ENCODE results near the gene TMEM53. TPM values are rescaled to one million over a fixed set of nuclear protein-coding genes. Genes with fewer than 3 reads are reported as not detected.

TMEM53 gene
- total and polyA plus RNA-seq, 12 donors = 7.2 to 47.4 (median 12.6) TPM

DNA sequence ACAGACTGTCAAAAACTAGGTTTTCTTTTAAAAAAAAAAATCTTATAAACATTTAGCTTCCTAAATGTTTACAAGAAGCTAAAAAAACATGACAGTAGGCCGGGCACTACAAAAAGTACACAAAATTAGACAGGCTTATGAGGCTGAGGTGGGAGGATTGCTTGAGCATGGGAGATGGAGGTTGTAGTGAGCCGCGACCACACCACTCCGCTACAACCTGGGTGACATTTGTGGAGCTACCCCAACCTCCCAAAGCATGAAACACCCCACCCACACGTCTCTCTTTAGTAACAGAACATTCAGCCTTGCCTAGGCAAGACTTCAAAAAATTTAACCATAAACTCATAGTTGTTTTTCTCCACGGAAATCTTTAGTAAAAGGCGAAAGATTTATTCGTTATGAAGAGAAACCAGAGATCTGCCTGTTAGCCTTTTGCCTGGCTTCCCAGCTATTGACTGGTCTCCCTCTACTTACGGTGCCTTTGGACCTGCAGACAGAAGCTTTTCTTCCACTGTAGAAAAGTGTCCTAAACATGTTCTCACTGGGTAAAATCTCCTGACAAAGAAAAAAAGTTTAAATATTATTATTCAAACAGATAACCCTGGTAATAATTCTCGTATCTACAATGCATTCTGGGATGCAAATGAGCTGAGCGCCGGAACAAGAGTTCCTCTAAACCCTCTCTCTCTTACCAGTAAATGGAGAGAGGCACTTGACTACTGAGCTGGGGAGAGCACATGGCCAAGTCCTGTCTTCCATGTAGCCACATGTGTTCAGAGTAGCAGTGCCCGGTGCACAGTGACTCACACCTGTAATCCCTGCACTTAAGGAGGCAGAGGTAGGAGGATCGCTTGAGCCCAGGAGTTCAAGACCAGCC, 47.4 kb upstream of the TMEM53 start:
- no peaks in the 10 kb centered on the region for H3K27me3 ChIP-seq
- TF ChIP-seq POLR2A (IDR thresholded peaks at IDR 0.05) (peak; percentile 86 to 99), CTCF (IDR thresholded peaks at IDR 0.05) (no peak)
- H3K9me3 ChIP-seq (replicated peaks in 1 of 3) = no peaks in the 10 kb centered on the region
- DNase-seq = peak in 6 of 7 donors; percentile 65 to 92 (median 80)
- peak overlapping the region in 1 of 4 donors; percentile 15 for H3K4me3 ChIP-seq
- 16 to 28% (median 17%) methylated on average over 13 to 14 of the region's 14 CpGs for WGBS, 4 donors
- no peaks in the 10 kb centered on the region for H3K36me3 ChIP-seq (replicated peaks in 1 of 2)
- peak overlapping the region in 4 of 5 donors; percentile 15 to 77 (median 54) for H3K27ac ChIP-seq
- H3K4me1 ChIP-seq (replicated peaks in 1 of 2) = peaks cover 0 to 3% of the 10 kb centered on the region in 2 donors
- intact Hi-C loops (cut with DNase I) = no loop called here

- TF ChIP-seq CTCF (IDR thresholded peaks at IDR 0.05) (no peak), POLR2A (IDR thresholded peaks at IDR 0.05) (no peak)
- 73 to 95% (median 86%) methylated on average over 4 of the region's 4 CpGs for WGBS, 4 donors
Measured at GRCh38 chr1:44720281-44720680, 46.0 kb upstream of the TMEM53 start.

DNA sequence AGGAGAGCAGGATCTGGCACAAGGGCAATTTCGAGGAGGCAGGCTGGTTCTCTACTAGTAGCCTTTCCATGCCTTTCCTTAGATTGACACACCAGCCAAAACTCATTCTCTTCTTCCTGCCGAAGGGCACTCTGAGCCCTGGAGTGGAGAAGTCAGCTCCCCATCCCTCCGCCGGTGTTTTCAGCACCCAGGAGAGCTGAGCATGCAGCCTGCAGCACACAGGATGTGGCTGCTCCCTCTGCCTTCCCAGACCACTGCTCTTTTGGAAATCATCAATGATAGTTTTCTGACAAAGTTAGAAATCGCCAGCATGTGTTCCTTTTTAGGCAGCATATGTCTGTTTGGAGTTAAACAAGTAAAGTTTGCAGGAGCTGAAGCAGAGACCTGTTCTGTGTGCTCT, 45.0 kb upstream of the TMEM53 start:
- H3K4me1 ChIP-seq (replicated peaks in 1 of 2) = peaks cover 0 to 3% of the 10 kb centered on the region in 2 donors
- intact Hi-C loops (cut with DNase I) = no loop called here
- H3K4me3 ChIP-seq = no peak overlapping the region
- no peaks in the 10 kb centered on the region for H3K27me3 ChIP-seq
- H3K9me3 ChIP-seq (replicated peaks in 1 of 3) = no peaks in the 10 kb centered on the region
- no peak for TF ChIP-seq POLR2A (IDR thresholded peaks at IDR 0.05)
- no peak for TF ChIP-seq CTCF (IDR thresholded peaks at IDR 0.05)
- 66 to 80% (median 73%) methylated on average over 5 of the region's 5 CpGs for WGBS, 4 donors
- no peaks in the 10 kb centered on the region for H3K36me3 ChIP-seq (replicated peaks in 1 of 2)
- no peak for DNase-seq
- no peak overlapping the region for H3K27ac ChIP-seq

More at GRCh38 chr1:44720281-44720680, 46.0 kb upstream of the TMEM53 start:
- no peaks in the 10 kb centered on the region for H3K27me3 ChIP-seq
- no peak overlapping the region for H3K4me3 ChIP-seq
- H3K36me3 ChIP-seq (replicated peaks in 1 of 2) = no peaks in the 10 kb centered on the region
- H3K27ac ChIP-seq = no peak overlapping the region
- intact Hi-C loops (cut with DNase I) = no loop called here
- no peaks in the 10 kb centered on the region for H3K9me3 ChIP-seq (replicated peaks in 1 of 3)
- no peak for DNase-seq
- peaks cover 0 to 3% of the 10 kb centered on the region in 2 donors for H3K4me1 ChIP-seq (replicated peaks in 1 of 2)

DNA sequence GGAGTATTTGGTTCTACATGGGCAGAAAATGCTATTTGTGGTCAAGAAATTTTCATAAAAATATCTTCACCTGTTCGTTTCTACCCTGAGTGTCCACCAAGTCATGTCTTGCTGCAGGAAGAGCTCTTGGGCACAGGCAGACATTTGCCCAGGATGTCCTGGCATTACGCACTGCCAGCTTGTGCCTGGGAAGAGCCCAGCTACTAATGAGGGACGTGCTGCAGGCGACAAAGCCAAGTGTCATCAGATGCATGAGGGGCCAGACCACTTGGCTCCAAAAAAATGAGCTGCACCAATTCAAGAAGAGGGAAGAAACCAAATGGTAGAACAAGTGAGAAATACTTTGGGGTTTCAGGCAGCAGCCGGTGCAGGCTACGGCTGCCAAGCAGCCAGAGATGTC, 43.8 kb upstream of the TMEM53 start:
- H3K36me3 ChIP-seq (replicated peaks in 1 of 2) = no peaks in the 10 kb centered on the region
- H3K4me1 ChIP-seq (replicated peaks in 1 of 2) = peaks cover 0 to 3% of the 10 kb centered on the region in 2 donors
- H3K27me3 ChIP-seq = no peaks in the 10 kb centered on the region
- 87 to 93% (median 90%) methylated on average over 5 to 6 of the region's 6 CpGs for WGBS, 4 donors
- no peaks in the 10 kb centered on the region for H3K9me3 ChIP-seq (replicated peaks in 1 of 3)
- TF ChIP-seq POLR2A (IDR thresholded peaks at IDR 0.05) (no peak), CTCF (IDR thresholded peaks at IDR 0.05) (no peak)
- DNase-seq = no peak
- H3K4me3 ChIP-seq = no peak overlapping the region
- intact Hi-C loops (cut with DNase I) = no loop called here
- H3K27ac ChIP-seq = no peak overlapping the region
